Activated T-cell treated with anti-CD3 and anti-CD28 coated beads, Interleukin-2, amount 50 U/mL, for 1 hour (primary cell): ENCODE data around the gene ADAMTS12.

Source experiments
- DNase-seq: peaks from one replicate; pipeline ENCODE4 v3.0.0-alpha.2; 2020

Gene ADAMTS12

DNA sequence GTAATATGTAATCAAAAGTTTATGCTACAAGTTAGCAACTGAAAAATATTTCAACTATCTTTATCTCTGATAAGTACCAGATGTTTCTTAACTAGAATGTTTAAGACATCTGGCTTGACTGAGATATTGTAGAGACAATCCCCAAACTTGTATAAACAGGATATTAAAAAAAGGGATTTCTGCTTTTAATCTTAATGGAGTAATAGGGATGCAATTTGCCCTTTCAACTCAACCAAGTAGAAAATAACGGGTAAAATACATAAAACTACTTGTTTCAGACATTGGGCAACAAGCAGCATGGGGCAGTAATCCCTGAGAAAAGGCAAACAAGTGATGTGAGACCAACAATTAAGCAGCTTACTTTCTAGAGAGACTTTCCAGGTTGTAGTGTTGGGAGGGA is 9.4 kb upstream of the ADAMTS12 start:
- DNase-seq, result no peak

GRCh38 chr5:33894566-33894965 is 2.8 kb upstream of the ADAMTS12 start:
- no peak for DNase-seq

GRCh38 chr5:33892620-33893137 is 889 bp upstream of the ADAMTS12 start:
- DNase-seq, result no peak

DNA sequence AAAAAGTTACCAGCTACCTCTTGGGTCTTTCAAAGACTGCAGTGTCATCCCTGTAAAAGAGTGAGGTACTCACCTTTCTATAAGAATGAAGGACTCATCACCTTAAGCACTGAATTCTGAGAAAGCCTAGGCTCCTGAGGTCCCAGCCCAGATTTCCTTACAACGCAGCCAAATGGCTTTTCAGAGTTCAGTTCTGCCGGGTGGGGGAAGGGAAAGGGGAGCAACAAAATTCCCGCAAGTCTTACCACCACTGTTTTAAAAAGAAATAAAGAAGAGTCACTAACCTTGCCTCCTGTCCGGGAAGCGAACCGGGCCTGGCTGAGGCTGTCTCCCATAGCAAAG is 373 bp downstream of the ADAMTS12 start:
- DNase-seq, result no peak

- no peak for DNase-seq
Measured at GRCh38 chr5:33890131-33891032, 1.4 kb downstream of the ADAMTS12 start.

- DNase-seq, result no peak
Measured at GRCh38 chr5:33888587-33888986, 3.2 kb downstream of the ADAMTS12 start.

GRCh38 chr5:33887268-33887667 is 4.5 kb downstream of the ADAMTS12 start:
- no peak for DNase-seq

DNA sequence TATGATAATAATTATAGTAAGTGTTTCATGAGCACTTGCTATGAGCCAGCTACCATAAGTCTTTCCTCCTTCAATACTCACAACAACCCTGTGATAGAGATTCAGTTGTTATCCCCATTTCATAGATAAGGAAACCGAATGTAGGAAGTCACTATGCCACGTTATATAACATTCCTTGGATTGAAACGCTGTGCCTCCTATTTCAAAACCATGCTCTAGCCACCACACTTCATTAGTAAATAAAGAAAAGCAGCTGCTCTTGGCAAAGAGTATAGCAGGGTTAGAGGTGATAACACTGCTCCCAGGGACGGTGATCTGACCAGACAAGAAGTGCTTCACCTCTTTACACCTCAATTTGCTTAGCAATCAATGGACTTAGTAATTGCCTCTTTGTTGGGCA is 5.5 kb downstream of the ADAMTS12 start:
- DNase-seq, result no peak

DNA sequence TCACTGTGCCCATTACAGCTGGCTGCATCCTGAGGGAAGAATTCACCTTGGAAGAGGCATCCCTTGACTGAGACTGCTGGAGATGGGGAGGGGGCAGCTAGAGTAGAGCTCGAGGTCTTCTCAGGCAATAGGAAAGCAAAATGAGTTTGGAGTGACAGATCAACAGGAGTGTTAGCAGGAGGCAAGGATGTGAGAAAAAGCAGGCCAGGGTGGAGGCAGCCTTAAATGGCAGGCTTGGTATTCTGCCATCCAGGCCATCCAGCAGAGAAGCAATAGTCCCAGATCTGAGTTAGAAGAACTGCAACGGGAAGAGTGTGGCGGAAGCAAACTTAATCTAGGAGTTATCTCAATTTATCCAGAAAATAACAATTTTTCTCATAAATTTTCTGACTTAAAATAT is 6.1 kb downstream of the ADAMTS12 start:
- no peak for DNase-seq

DNA sequence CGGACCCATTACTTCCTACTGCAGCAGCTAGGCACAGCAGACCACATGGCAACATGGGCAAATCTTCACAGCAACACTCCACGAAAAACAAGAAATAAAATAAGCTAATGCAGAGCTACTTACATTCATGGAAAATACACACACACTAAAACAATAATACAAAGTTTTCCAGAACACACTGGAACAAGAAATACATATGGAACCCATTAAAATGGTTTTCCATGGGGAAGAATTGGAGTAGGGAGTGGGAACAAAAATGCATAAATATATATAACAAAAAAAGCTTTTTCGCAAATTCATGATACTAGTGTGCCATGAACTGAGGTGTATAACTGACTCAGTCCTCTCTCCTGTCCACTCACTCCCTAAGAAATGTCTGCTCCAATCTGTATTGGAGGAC is 8.3 kb downstream of the ADAMTS12 start:
- no peak for DNase-seq

- DNase-seq, result no peak
Measured at GRCh38 chr5:33880319-33880718, 11.5 kb downstream of the ADAMTS12 start.

DNA sequence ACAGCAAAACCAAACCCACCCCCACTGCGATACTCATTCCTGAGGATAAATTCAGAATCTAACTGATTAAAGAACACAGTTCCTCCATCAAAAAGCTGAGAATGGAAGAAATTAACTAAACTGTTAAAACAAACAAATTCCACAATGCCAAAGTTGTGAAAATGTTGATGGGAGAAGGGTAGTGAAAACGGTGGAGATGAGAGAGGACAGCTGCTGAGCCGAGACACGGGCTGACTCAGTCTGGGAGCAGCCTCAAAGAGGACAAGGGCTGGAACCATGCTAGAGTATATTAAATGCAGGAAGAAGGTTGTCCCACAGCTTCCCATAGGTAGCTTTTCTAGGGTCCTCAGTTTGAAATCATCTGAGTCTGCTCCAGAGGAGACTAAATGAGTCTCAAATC is 14.3 kb downstream of the ADAMTS12 start:
- no peak for DNase-seq

DNA sequence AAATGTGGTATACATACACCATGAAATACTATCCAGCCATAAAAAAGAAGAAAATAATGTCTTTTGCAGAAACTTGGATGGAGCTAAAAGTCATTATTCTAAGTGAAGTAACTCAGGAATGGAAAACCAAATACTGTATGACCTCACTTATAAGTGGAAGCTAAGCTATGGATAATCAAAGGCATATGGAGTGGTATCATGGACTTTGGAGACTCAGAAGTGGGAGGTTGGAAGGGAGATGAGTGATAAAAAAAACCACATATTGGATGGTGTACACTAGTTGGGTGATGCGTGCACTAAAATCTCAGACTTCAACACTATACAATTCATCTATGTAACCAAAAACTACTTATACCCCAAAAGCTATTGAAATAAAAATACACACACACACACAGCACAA is 24.5 kb downstream of the ADAMTS12 start:
- no peak for DNase-seq

GRCh38 chr5:33859177-33859576 is 32.6 kb downstream of the ADAMTS12 start:
- DNase-seq, result peak; percentile 21

DNA sequence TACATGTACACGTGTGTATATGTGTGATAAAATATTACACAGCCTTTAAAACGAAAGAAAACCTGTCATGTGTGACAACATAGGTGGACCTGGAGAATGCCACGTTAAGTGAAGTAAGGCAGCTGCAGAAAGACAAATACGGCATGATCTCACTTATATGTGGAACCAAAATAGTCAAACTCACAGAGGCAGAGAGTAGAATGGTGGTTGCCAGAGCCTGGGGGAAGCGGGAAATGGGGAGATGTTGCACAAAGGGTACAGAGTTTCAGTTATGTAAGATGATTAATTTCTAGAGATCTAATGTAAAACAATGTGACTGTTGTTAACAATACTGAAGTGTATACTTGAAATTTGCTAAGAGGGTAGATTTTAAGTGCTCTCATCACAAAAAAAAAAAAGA is 34.8 kb downstream of the ADAMTS12 start:
- DNase-seq, result no peak

- no peak for DNase-seq
Measured at GRCh38 chr5:33855396-33855795, 36.4 kb downstream of the ADAMTS12 start.

DNA sequence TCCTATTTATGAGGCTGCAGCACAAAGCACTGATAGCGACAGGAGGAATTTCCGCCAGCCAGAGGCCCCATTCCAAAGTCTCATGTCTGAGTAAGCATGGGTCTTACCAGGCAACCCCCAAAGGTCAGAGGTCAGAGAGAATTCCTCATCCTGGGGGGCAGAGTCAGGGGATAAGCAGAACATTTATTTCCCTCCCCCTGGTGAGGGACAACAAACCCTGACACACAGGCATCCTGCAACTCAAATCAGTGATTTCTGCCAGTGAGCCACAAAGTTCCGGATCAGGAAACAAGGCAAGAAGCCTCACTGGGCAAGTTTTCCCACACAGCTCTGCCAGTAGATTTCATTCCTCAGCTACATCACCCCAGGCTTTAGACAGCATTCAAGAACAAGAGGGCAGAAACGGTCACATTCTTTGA is 37.0 kb downstream of the ADAMTS12 start:
- no peak for DNase-seq

DNA sequence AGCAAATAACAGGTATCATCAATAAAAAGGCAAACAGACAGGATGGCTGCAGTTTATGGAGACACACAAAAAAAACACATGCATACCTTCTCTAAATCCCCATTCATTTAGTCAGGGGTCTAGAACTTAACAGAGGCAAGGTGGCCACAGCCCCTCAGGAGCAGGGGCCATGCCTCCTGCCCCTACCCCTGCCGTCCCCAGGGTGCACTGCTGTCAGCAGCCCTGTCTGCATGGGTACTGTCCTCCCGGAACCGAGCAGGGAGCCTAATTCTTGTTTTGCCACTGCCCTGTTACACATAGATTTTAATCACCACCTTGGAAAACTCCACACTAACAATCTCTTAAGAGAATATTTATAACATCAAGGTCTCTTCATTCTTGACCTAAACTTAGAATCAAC is 39.0 kb downstream of the ADAMTS12 start:
- DNase-seq, result no peak

GRCh38 chr5:33852319-33852718 is 39.5 kb downstream of the ADAMTS12 start:
- no peak for DNase-seq

GRCh38 chr5:33850100-33850594 is 41.6 kb downstream of the ADAMTS12 start:
- no peak for DNase-seq

- no peak for DNase-seq
Measured at GRCh38 chr5:33848554-33848953, 43.2 kb downstream of the ADAMTS12 start.

- DNase-seq, result no peak
Measured at GRCh38 chr5:33846851-33847250, 44.9 kb downstream of the ADAMTS12 start.

DNA sequence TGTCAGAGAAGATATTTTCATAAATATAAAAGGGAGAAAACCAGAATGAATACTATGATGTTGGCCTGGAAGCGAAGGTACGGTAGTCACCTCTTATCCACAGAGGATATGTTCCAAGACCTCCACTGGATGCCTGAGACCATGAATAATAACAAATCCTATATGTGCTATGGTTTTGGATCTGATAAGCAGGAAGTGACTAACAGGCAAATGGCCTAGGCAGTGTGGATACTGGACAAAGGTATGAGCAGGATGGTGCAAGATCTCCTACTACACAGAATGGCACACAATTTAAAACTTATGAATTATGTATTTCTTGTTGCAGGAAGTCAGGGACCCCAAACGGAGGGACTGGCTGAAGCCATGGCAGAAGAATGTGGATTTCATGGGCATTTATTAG is 48.2 kb downstream of the ADAMTS12 start:
- no peak for DNase-seq

GRCh38 chr5:33842456-33842855 is 49.3 kb downstream of the ADAMTS12 start:
- DNase-seq, result no peak

- no peak for DNase-seq
Measured at GRCh38 chr5:33841891-33842290, 49.9 kb downstream of the ADAMTS12 start.
